Regular cardiac myocyte (primary cell): Measurements from ENCODE around the gene POU3F2. TPM values are rescaled to one million over a fixed set of nuclear protein-coding genes. Genes with fewer than 3 reads are reported as not detected.

ENCODE experiments used
- total RNA-seq: library from RNA; depleted of rRNA; stranded (reverse); fragments of >200 nt; gene quantifications from 2 replicates; pipeline ENCODE4 v1.2.3, GENCODE V29; 2014

Gene POU3F2
- not detected in 2 replicates for total RNA-seq

GRCh38 chr6:98834060-98835031 lies at the start of gene POU3F2:
Gene POU3F2 (plus strand): TSS chr6:98834574. CDS start chr6:98834874, 300 bp downstream.

Other genes with a start within 250 kb of the POU3F2 start
- gene FBXL4, start 113.4 kb downstream of the POU3F2 start, total RNA-seq: 14.0 and 22.0 TPM in 2 replicates